HCT116 (cell line): ENCODE results near the gene H2AZ1. TPM values are rescaled to one million over a fixed set of nuclear protein-coding genes. Genes with fewer than 3 reads are reported as not detected.
"Not testable (repeated sequence)": the region's sequence is repeated elsewhere in the genome, so short reads cannot be mapped to it uniquely, and the experiment has no call there.

ENCODE experiments used
- ATAC-seq: fragments of 200-7000 bp; cut with Tn5 transposase; 2 replicates; pipeline ENCODE4 v1.9.1; 2020; ENCODE audit warnings: mild to moderate bottlenecking, moderate library complexity
- BruUV-seq: library from RNA; stranded (reverse); fragments of 400-500 nt; replicated peaks from 2 replicates; lab custom pipeline; 2021; lab: Mats Ljungman, UMichigan
- CTCF ChIA-PET: fragments of 300-600 bp; sonication (Branson Sonifier 250); formaldehyde crosslinking; loops from one replicate; lab custom pipeline; 2021; ENCODE audit warnings: antibody characterized with exemption; lab: Charles Lee
- POLR2A ChIA-PET: fragments of 300-600, 350-600 bp; sonication (Branson Sonifier 250); formaldehyde crosslinking; loops from one replicate; lab custom pipeline; 2021; ENCODE audit warnings: antibody characterized with exemption; lab: Charles Lee
- RAD21 ChIA-PET, 2 experiments: fragments of 300-600 bp; sonication (Branson Sonifier 250); formaldehyde crosslinking; loops; one replicate each; lab custom pipeline; 2023; ENCODE audit warnings: low total read pairs in 2 of 2; ENCODE audit not compliant: uncharacterized antibody in 2 of 2, unreplicated experiment in 2 of 2, low non-redundant PET in 1 of 2; lab: Charles Lee
- DNase-seq: peaks from one replicate; pipeline ENCODE4 v3.0.0-alpha.2; 2010; ENCODE audit warnings: low read depth, low spot score
- H2AFZ ChIP-seq: fragments of 200-600 bp; shearing (Covaris generic), sonication (generic); 2 replicates; pipeline ENCODE4 v1.6.1; 2017; ENCODE audit warnings: low read depth, mixed run types, mixed read lengths, antibody characterized with exemption, low read length; ENCODE audit not compliant: poor library complexity, severe bottlenecking
- H3K27ac ChIP-seq: 2 replicates; pipeline ENCODE4 v1.5.1; 2012; ENCODE audit warnings: low read depth, low read length
- H3K27me3 ChIP-seq: fragments of 200-600 bp; sonication (generic); 2 replicates; pipeline ENCODE4 v1.6.1; 2016; ENCODE audit warnings: mixed run types, low read length, mixed read lengths; ENCODE audit not compliant: insufficient read depth
- H3K36me3 ChIP-seq, 2 experiments: fragments of 200-500 bp in 1 of 2; fragments of 200-600 bp in 1 of 2; sonication (Bioruptor generic) in 1 of 2; sonication (generic) in 1 of 2; 2 replicates each; pipeline versions ENCODE4 v1.5.1 to v1.6.1; 2014 to 2016; ENCODE audit warnings: low read length in 2 of 2, inconsistent platforms in 1 of 2, mixed read lengths in 1 of 2, mixed run types in 1 of 2; ENCODE audit not compliant: insufficient read depth in 2 of 2, control insufficient read depth in 1 of 2
- H3K4me1 ChIP-seq, 2 experiments: fragments of 200-600 bp in 1 of 2; sonication (generic) in 1 of 2; 2 replicates each; pipeline versions ENCODE4 v1.5.1 to v1.6.1; 2012 to 2017; ENCODE audit warnings: low read length in 2 of 2, inconsistent platforms in 1 of 2, mild to moderate bottlenecking in 1 of 2, mixed read lengths in 1 of 2, mixed run types in 1 of 2, moderate library complexity in 1 of 2; ENCODE audit not compliant: insufficient read depth in 2 of 2, control insufficient read depth in 1 of 2
- H3K4me2 ChIP-seq: fragments of 200-600 bp; sonication (generic); 2 replicates; pipeline ENCODE4 v1.6.1; 2017; ENCODE audit warnings: mixed run types, low read length, mixed read lengths
- H3K4me3 ChIP-seq, 2 experiments: fragments of 200-600 bp in 1 of 2; sonication (generic) in 1 of 2; replicated peaks in 1 of 2; 2 replicates each; pipeline ENCODE4 v1.5.1; 2011 to 2016; ENCODE audit warnings: low read length in 2 of 2, control low read depth in 1 of 2, low read depth in 1 of 2, mild to moderate bottlenecking in 1 of 2, mixed read lengths in 1 of 2, mixed run types in 1 of 2
- H3K79me2 ChIP-seq: fragments of 200-600 bp; sonication (generic); 2 replicates; pipeline ENCODE4 v1.6.1; 2017; ENCODE audit warnings: mild to moderate bottlenecking, mixed run types, low read length, moderate library complexity, mixed read lengths; ENCODE audit not compliant: insufficient read depth
- H3K9ac ChIP-seq: fragments of 200-600 bp; sonication (generic); 2 replicates; pipeline ENCODE4 v1.6.1; 2016; ENCODE audit warnings: low read length, mixed read lengths
- H3K9me2 ChIP-seq: fragments of 200-600 bp; sonication (generic), shearing (Covaris generic); 2 replicates; pipeline ENCODE4 v1.6.1; 2017; ENCODE audit warnings: mixed run types, mild to moderate bottlenecking, moderate library complexity; ENCODE audit not compliant: insufficient read depth
- H3K9me3 ChIP-seq, 2 experiments: fragments of 200-500 bp in 1 of 2; fragments of 200-600 bp in 1 of 2; sonication (Bioruptor generic) in 1 of 2; sonication (generic) in 1 of 2; 2 replicates each; pipeline ENCODE4 v1.6.1; 2014 to 2017; ENCODE audit warnings: low read length in 2 of 2, mixed read lengths in 2 of 2, inconsistent platforms in 1 of 2, low read depth in 1 of 2, mild to moderate bottlenecking in 1 of 2, mixed run types in 1 of 2, moderate library complexity in 1 of 2; ENCODE audit not compliant: control insufficient read depth in 1 of 2, insufficient read depth in 1 of 2
- H4K20me1 ChIP-seq: fragments of 200-600 bp; sonication (generic), shearing (Covaris generic); 2 replicates; pipeline ENCODE4 v1.6.1; 2017; ENCODE audit warnings: mixed run types, mild to moderate bottlenecking, moderate library complexity; ENCODE audit not compliant: insufficient read depth
- ATF3 ChIP-seq: IDR thresholded peaks from 2 replicates; pipeline ENCODE4 v1.6.1; 2012
- CBX3 ChIP-seq: IDR thresholded peaks from 2 replicates; pipeline ENCODE4 v1.6.1; 2012; ENCODE audit warnings: low read depth
- CEBPB ChIP-seq: IDR thresholded peaks from 2 replicates; pipeline ENCODE4 v1.6.1; 2012; ENCODE audit warnings: low read depth
- EGR1 ChIP-seq: IDR thresholded peaks from 2 replicates; pipeline ENCODE4 v1.6.1; 2012; ENCODE audit warnings: low read depth
- EZH2phosphoT487 ChIP-seq: fragments of 200-600 bp; IDR thresholded peaks from 2 replicates; pipeline ENCODE4 v1.6.1; 2018; ENCODE audit warnings: antibody characterized with exemption, borderline replicate concordance
- MAX ChIP-seq: IDR thresholded peaks from 2 replicates; pipeline ENCODE4 v1.6.1; 2012
- SIN3A ChIP-seq: IDR thresholded peaks from 2 replicates; pipeline ENCODE4 v1.6.1; 2012; ENCODE audit warnings: low read depth
- SP1 ChIP-seq: IDR thresholded peaks from 2 replicates; pipeline ENCODE4 v1.6.1; 2012; ENCODE audit warnings: low read depth
- SRF ChIP-seq: IDR thresholded peaks from 2 replicates; pipeline ENCODE4 v1.6.1; 2012; ENCODE audit warnings: low read depth
- TCF7L2 ChIP-seq: IDR thresholded peaks from 2 replicates; pipeline ENCODE4 v1.7.0; 2011; ENCODE audit warnings: borderline replicate concordance, inconsistent platforms; ENCODE audit not compliant: insufficient read depth, insufficient read length; ENCODE audit errors: extremely low read depth
- YY1 ChIP-seq: IDR thresholded peaks from 2 replicates; pipeline ENCODE4 v1.6.1; 2011; ENCODE audit warnings: low read length, low read depth, moderate library complexity, mild to moderate bottlenecking; ENCODE audit not compliant: insufficient replicate concordance; ENCODE audit errors: extremely low read depth
- ZNF274 ChIP-seq: fragments of 200-500 bp; sonication (Bioruptor generic); IDR thresholded peaks from 2 replicates; pipeline ENCODE4 v1.6.1; 2014; ENCODE audit warnings: mild to moderate bottlenecking, low read depth, low read length, inconsistent platforms
- intact Hi-C: fragments of 100-400 bp; cut with micrococcal nuclease; formaldehyde crosslinking; loops from 2 replicates; pipeline ENCODE4 v1.10.0; 2022
- total RNA-seq: library from RNA; stranded (reverse); gene quantifications from one replicate; pipeline ENCODE4 v1.2.1, GENCODE V29; 2021; ENCODE audit not compliant: unreplicated experiment

The H2AZ1 gene
- total RNA-seq, 1 experiment from 2014 or later, result 839 TPM

GRCh38 chr4:99960648-99961047 lies 10.6 kb upstream of the H2AZ1 start:
- Histone ChIP-seq H3K36me3 (no peaks in the 10 kb centered on the region), H3K27me3 (no peaks in the 10 kb centered on the region), H3K9me3 (no peaks in the 10 kb centered on the region), H2AFZ (peak overlapping the region; percentile 8), H4K20me1 (no peaks in the 10 kb centered on the region), H3K4me1 (peaks cover 3 to 13% of the 10 kb centered on the region in 2 experiments; a peak in 2 of 4 replicates), H3K9me2 (no peaks in the 10 kb centered on the region), H3K9ac (no peak overlapping the region), H3K27ac (peak overlapping the region; percentile 32; the same call in 1 of the 2 replicates), H3K4me3 (no peak overlapping the region), H3K4me2 (peak overlapping the region; percentile 24), H3K79me2 (no peaks in the 10 kb centered on the region)
- CTCF ChIA-PET, result no interaction called here
- RAD21 ChIA-PET, result no interaction called here
- POLR2A ChIA-PET, result interaction anchor here (2.1 to 5.0 kb wide), 2 partner anchors 10 to 12 kb away, joined by 5 to 25 read pairs; partner anchors contain the start of gene H2AZ1
- BruUV-seq, result no TSS peak
- DNase-seq, result no peak
- TF ChIP-seq YY1, result no peak
- TF ChIP-seq TCF7L2, result no peak
- no peak for TF ChIP-seq CBX3
- TF ChIP-seq EGR1, result no peak
- no peak for TF ChIP-seq ZNF274
- no peak for TF ChIP-seq SP1
- TF ChIP-seq MAX, result no peak
- TF ChIP-seq EZH2phosphoT487, result no peak
- TF ChIP-seq ATF3, result no peak
- no peak for TF ChIP-seq SIN3A
- TF ChIP-seq SRF, result no peak
- TF ChIP-seq CEBPB, result no peak
- ATAC-seq, result no peak
- intact Hi-C loops, result no loop called here

DNA sequence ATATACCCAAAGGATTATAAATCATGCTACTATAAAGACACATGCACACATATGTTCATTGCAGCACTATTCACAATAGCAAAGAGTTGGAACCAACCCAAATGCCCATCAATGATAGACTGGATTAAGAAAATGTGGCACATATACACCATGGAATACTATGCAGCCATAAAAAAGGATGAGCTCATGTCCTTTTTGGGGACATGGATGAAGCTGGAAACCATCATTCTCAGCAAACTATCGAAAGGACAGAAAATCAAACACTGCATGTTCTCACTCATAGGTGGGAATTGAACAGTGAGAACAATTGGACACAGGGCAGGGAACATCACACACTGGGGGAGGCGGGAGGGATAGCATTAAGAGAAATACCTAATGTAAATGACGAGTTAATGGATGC lies 8.1 kb upstream of the H2AZ1 start:
- H3K9me2 ChIP-seq, H3K4me3 ChIP-seq, BruUV-seq, intact Hi-C loops, H4K20me1 ChIP-seq, H3K9me3 ChIP-seq, RAD21 ChIA-PET, ATAC-seq, H3K9ac ChIP-seq, H3K27me3 ChIP-seq, H3K27ac ChIP-seq, H3K79me2 ChIP-seq, H3K36me3 ChIP-seq, H3K4me2 ChIP-seq, CTCF ChIA-PET, DNase-seq, H2AFZ ChIP-seq: not testable (repeated sequence)
- POLR2A ChIA-PET, result interaction anchor here (5.0 kb wide), 1 partner anchor 8 kb away, joined by 25 read pairs; the partner anchor contains the start of gene H2AZ1
- peaks cover 3 to 13% of the 10 kb centered on the region in 2 experiments; a peak in 2 of 4 replicates for H3K4me1 ChIP-seq
